ENCODE measurements around the gene GCK.

Gene GCK

DNA sequence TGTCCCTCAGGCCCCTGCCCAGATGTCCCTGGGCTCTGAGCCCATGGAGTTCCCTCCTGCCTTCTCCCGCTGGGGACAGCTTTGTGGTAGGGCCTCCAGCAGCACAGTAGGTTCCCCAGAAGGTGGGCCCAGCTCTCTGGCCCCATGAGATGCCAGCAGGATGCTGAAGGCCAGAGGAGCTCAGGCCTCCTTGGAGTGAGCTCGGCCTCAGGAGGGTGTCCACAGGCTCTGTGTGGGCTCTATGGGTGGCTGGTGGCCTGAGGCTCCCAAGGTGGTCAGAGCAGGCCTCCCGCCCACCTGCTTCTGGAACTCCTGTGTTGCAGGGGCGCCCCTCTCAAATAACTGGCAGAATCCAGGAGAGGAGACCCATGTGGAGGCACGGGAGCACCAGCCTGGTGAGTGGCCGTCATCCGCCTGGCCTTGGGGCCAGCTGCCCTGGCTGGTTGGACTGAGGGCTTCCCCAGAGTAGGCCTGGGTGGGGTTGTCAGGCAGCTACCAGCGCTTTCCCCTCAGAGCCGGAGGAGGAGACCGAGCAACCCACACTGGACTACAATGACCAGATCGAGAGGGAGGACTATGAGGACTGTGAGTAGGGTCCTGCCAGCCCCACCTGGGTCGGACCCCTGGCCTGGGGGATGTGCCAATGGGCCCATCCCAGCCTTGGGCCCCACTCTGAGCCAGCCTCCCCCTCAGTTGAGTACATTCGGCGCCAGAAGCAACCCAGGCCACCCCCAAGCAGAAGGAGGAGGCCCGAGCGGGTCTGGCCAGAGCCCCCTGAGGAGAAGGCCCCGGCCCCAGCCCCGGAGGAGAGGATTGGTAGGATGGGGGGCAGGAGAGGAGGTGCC lies 81.9 kb downstream of the GCK start:
- Mint-ChIP-seq H3K4me3 (no peak overlapping the region), H3K27ac (ENCODE audit: low read depth) (no peak overlapping the region), H3K4me1 (no peaks in the 10 kb centered on the region), H3K27me3 (peaks cover 46% of the 10 kb centered on the region), H3K9me3 (no peaks in the 10 kb centered on the region), H3K36me3 (ENCODE audit: insufficient read depth) (peaks cover 2% of the 10 kb centered on the region)
- DNase-seq (ENCODE audit: low spot score in 2 of 2): no peak
- no peak for ATAC-seq (replicated peaks; ENCODE audit: extremely low read depth, poor library complexity, severe bottlenecking)

DNA sequence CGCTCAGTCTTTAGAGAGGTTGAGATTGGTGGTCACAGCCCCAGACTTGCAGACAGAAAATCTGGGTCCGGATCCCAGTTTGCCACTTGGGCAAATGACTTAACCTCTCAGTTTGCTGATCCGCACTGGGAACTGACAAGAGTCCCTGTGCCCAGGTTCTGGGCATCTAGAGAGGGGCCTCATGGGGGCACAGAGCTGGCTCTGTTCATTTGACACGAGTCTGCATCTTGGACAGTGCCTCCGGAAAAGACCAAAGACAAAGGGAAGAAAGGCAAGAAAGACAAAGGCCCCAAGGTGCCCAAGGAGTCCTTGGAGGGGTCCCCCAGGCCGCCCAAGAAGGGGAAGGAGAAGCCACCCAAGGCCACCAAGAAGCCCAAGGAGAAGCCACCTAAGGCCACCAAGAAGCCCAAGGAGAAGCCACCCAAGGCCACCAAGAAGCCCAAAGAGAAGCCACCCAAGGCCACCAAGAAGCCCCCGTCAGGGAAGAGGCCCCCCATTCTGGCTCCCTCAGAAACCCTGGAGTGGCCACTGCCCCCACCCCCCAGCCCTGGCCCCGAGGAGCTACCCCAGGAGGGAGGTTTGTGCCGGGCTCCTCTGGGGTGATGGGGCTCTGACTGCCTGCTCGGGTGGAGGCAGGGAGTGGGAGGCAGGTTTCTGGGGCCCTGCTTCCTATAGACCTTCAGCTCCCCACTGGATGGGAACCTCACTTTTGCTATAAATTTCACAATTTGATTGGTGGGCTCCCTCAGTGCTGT lies 82.8 kb downstream of the GCK start:
- no peak for DNase-seq (ENCODE audit: low spot score in 2 of 2)
- H3K27me3 Mint-ChIP-seq: peaks cover 46% of the 10 kb centered on the region
- no peaks in the 10 kb centered on the region for H3K9me3 Mint-ChIP-seq
- ATAC-seq (replicated peaks; ENCODE audit: extremely low read depth, poor library complexity, severe bottlenecking): no peak
- no peak overlapping the region for H3K27ac Mint-ChIP-seq (ENCODE audit: low read depth)
- H3K36me3 Mint-ChIP-seq (ENCODE audit: insufficient read depth): peaks cover 2% of the 10 kb centered on the region
- no peaks in the 10 kb centered on the region for H3K4me1 Mint-ChIP-seq
- no peak overlapping the region for H3K4me3 Mint-ChIP-seq

DNA sequence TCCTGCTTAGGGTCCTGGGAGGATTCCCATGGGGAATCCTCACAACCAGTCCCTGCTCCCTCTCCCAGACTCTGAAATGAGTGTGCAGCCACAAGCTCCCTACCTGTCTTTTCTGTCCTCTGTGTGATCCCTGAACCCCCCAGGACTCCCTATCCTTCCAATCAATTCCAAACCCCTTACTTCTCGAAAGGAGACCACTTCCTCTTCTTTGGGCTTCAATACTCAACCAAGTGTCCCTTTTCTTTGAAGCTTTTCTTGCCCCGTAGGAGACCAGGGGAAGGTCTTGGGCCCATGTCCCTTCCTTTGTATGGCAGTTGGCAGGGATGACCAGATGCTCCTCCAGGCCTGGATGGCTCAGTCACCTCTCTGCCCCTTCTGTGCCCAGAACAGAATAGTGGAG lies 83.4 kb downstream of the GCK start:
- Mint-ChIP-seq H3K27ac (ENCODE audit: low read depth) (no peak overlapping the region), H3K36me3 (ENCODE audit: insufficient read depth) (peaks cover 2% of the 10 kb centered on the region), H3K9me3 (no peaks in the 10 kb centered on the region), H3K27me3 (peaks cover 46% of the 10 kb centered on the region), H3K4me3 (peak overlapping the region; percentile 60), H3K4me1 (no peaks in the 10 kb centered on the region)
- no peak for ATAC-seq (replicated peaks; ENCODE audit: extremely low read depth, poor library complexity, severe bottlenecking)
- DNase-seq (ENCODE audit: low spot score in 2 of 2): no peak

DNA sequence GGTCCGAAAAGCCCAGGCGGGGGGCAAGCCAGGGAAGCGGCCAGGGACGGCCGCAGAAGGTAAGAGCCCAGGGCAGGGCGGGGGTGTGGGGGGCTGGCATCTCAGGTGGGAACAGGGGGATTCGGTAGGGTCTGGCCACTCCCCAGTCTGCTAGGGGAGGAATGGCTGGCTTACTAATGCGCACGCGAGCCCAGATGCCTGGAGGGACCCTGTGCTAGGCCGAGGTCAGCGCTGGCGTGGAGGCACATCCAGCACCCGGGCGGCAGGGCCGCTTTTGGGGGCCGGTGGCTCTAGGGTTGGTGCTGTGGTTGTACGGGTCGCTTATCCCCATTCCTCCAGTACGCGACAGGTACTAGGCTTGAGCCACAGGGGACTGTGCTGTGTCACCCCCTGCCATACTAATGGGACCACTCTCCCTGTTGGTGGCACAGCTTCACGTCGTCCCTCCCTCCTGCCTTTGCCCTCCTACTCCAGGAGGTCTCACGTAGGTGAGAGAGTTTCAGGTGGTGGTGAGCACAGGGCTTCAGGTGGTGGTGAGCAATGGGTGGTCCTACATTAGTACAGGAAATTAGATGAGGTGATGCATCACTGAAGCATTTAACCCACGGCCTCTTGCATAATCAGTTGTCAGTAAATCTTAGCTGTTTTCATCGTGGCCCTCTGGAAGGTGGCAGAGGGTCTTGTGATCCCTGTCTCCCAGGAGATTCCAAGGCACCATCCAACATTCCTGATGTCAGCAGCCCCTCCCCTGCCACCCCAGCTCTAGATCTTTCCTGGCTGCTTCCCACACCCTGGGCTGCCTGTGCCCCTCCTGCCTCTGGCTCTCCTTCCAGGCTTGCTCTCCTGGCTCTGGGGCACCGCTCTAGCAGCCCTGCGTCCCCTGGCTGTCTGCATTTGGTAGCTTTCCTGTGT lies 84.1 kb downstream of the GCK start:
- H3K9me3 Mint-ChIP-seq: no peaks in the 10 kb centered on the region
- peak overlapping the region; percentile 60 for H3K4me3 Mint-ChIP-seq
- no peaks in the 10 kb centered on the region for H3K4me1 Mint-ChIP-seq
- no peak overlapping the region for H3K27ac Mint-ChIP-seq (ENCODE audit: low read depth)
- H3K27me3 Mint-ChIP-seq: peaks cover 46% of the 10 kb centered on the region
- ATAC-seq (replicated peaks; ENCODE audit: extremely low read depth, poor library complexity, severe bottlenecking) (no peak), DNase-seq (ENCODE audit: low spot score in 2 of 2) (no peak)
- peaks cover 2% of the 10 kb centered on the region for H3K36me3 Mint-ChIP-seq (ENCODE audit: insufficient read depth)

DNA sequence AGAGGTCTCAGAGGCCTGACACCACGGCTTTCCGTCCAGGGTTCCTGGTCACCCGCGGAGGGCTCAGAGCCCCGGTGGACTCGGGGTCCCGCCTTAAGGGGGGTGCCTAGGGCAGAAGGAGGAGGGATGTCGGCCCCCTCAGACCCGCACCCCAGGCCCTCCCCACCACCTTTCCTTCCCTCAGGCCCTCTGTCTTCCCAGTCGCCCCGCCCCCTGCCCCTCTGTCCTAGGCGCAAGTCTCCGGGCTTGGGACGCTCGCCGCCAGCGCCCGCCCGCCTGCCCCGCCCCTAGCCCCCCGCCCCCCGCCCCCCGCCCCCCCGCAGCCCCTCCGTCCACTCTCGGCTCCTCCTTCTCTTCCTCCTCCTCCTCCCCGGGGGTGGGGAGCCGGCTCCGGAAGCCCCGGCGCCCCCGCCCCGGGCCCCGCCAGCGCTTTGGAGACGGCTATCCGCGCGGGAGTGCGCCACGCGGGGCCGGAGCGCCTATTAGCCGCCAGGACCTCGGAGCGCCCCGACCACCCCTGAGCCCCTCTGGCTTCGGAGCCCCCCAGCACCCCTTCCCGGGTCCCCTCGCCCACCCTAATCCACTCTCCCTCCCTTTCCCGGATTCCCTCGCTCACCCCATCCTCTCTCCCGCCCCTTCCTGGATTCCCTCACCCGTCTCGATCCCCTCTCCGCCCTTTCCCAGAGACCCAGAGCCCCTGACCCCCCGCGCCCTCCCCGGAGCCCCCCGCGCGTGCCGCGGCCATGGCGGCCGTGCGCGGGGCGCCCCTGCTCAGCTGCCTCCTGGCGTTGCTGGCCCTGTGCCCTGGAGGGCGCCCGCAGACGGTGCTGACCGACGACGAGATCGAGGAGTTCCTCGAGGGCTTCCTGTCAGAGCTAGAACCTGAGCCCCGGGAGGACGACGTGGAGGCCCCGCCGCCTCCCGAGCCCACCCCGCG lies 85.0 kb downstream of the GCK start, which contains the start of gene AEBP1:
TSS of gene AEBP1 (plus strand) at position 423 of the 937 bp plus-strand sequence. CDS start at position 744, 321 bp downstream.
- H3K9me3 Mint-ChIP-seq: no peaks in the 10 kb centered on the region
- peak within 1 kb of the TSS; percentile 60 for H3K4me3 Mint-ChIP-seq
- DNase-seq (ENCODE audit: low spot score in 2 of 2) (no peak), ATAC-seq (replicated peaks; ENCODE audit: extremely low read depth, poor library complexity, severe bottlenecking) (peak; percentile 33)
- no peaks in the 10 kb centered on the region for H3K4me1 Mint-ChIP-seq
- H3K36me3 Mint-ChIP-seq (ENCODE audit: insufficient read depth): peaks cover 2% of the 10 kb centered on the region
- peaks cover 46% of the 10 kb centered on the region for H3K27me3 Mint-ChIP-seq
- no peak within 1 kb of the TSS for H3K27ac Mint-ChIP-seq (ENCODE audit: low read depth)

DNA sequence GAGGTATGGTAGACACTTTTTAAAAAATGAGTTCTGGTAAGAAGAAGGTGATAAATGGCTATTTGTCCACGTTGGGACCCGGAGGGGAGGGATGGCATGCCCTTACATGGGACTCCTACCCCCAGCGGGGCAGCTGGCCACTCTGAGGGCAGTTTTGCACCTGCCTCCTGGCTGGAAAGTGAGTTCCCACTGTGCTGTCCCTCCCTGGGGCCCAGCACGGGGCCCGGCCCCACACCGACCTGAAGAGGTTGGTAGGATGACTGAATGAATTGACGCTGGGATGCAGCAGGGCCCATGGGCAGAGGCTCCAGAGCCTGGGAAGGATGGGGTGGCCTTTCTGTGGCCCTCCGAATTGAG lies 85.7 kb downstream of the GCK start:
- Mint-ChIP-seq H3K36me3 (ENCODE audit: insufficient read depth) (peaks cover 2% of the 10 kb centered on the region), H3K27ac (ENCODE audit: low read depth) (no peak overlapping the region), H3K4me1 (no peaks in the 10 kb centered on the region), H3K9me3 (no peaks in the 10 kb centered on the region), H3K4me3 (peak overlapping the region; percentile 43), H3K27me3 (peaks cover 42% of the 10 kb centered on the region)
- no peak for DNase-seq (ENCODE audit: low spot score in 2 of 2)
- no peak for ATAC-seq (replicated peaks; ENCODE audit: extremely low read depth, poor library complexity, severe bottlenecking)

DNA sequence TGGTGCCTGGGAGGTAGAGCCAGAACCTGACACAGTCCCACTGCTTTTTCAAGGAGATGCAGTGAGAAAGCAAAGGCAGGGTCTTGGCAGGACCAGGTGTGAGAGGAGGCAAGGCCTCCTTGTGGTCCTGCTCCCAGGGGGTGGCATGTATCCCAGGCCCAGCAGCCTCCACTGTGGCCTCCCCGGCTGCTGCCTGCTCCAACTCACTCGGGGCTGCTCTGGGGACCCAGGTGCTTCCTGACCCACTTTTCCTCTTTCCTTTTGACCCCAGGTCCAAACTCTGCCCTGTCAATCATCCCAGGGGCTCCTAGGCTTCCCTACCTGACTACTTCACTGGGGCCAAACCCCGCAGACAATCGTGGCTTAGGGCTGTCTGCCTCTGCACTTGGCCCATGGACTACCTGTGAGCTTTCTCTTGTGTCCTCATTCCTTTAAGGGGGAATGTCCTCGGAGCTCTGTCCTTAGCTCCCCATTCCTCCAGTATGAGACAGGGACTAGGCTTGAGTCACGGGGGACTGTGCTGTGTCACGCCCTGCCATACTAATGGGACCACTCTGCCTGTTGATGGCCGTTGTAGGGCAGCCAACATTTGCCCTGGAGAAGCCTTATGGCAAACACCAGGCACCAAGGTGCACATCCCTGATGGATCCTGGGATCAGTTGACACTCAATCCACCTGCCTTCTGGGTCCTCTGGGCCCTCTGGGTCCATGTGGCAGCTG lies 86.2 kb downstream of the GCK start:
- ATAC-seq (replicated peaks; ENCODE audit: extremely low read depth, poor library complexity, severe bottlenecking): no peak
- no peak for DNase-seq (ENCODE audit: low spot score in 2 of 2)
- no peak overlapping the region for H3K27ac Mint-ChIP-seq (ENCODE audit: low read depth)
- peak overlapping the region; percentile 43 for H3K4me3 Mint-ChIP-seq
- no peaks in the 10 kb centered on the region for H3K4me1 Mint-ChIP-seq
- peaks cover 2% of the 10 kb centered on the region for H3K36me3 Mint-ChIP-seq (ENCODE audit: insufficient read depth)
- H3K9me3 Mint-ChIP-seq: no peaks in the 10 kb centered on the region
- H3K27me3 Mint-ChIP-seq: peaks cover 36% of the 10 kb centered on the region

DNA sequence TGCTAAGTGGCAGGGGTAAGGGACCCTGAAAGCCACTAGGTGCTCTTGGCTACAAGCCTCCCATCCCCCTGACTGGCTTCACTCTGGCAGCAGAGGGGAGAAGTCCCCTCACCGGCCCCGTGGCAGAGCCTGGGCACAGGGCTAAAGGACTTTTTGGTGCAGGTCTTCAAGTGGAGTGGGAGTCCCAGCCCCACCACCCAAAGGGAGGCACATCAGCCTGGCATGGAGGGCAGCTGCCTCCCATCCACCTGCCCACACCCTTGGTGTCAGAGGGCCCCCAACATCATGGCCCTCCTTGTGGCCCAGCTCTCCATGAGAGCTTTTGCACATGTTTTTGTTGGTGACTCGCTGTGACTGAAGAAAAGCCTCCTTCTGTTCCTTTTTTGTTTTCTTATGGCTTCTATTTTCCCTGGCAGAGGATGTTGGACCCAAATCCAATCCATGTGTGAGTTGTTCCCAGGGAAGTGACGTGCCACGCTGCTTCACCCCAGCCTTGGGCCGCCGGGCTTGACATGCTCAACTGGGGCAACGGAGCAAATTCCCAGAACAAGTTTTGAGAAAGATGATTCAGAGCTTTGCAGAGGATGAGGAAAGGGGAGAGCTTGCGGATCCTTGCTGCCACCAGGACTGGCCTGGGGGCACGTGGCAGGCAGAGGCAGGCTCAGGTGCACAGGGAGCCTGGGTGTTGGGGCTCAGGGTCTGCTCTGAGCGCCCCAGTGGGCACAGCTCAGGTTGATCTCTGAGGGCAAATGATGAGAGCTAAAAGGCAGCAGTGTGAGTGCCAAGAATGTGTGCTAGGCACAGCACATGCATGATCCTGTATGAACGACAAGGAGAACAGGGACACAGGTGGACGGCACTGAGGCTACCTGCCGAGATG lies 87.0 kb downstream of the GCK start:
- H3K36me3 Mint-ChIP-seq (ENCODE audit: insufficient read depth): peaks cover 2% of the 10 kb centered on the region
- no peak for DNase-seq (ENCODE audit: low spot score in 2 of 2)
- no peaks in the 10 kb centered on the region for H3K4me1 Mint-ChIP-seq
- H3K27ac Mint-ChIP-seq (ENCODE audit: low read depth): no peak overlapping the region
- ATAC-seq (replicated peaks; ENCODE audit: extremely low read depth, poor library complexity, severe bottlenecking): no peak
- H3K27me3 Mint-ChIP-seq: peaks cover 34% of the 10 kb centered on the region
- no peak overlapping the region for H3K4me3 Mint-ChIP-seq
- H3K9me3 Mint-ChIP-seq: no peaks in the 10 kb centered on the region

DNA sequence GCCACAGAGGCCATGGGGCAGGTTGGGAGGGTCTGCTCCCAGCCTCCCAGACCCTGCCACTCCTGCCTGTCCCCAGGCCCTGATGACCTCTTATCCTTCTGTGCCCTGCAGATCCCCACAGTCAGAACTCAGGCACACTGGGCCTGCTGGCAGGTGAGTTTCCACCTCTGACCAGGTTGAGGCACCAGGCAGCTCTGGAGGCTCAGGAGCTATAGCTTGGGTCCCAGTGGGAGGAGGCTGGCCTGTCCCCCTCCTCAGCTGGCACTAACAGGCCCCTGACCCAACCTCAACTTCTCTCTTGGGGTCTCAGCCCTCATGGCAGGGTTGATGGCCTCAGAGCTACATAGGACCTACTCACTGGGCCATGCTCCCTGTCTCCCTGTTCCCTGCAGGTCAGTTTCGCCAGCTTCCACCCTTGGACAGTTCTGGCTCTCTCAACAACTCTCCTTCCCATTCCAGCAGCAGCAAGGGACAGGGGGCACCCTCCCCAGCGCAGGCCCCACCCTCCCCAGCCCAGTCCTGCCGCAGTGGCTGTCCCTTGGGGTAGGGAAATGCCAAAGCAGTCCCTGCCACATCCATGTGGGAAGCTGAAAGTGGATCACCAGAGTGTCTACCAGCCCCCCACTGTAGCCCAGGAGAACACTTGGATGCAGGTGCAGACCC lies 87.8 kb downstream of the GCK start:
- ATAC-seq (replicated peaks; ENCODE audit: extremely low read depth, poor library complexity, severe bottlenecking) (no peak), DNase-seq (ENCODE audit: low spot score in 2 of 2) (no peak)
- peaks cover 31% of the 10 kb centered on the region for H3K27me3 Mint-ChIP-seq
- H3K4me1 Mint-ChIP-seq: no peaks in the 10 kb centered on the region
- H3K9me3 Mint-ChIP-seq: no peaks in the 10 kb centered on the region
- peaks cover 2% of the 10 kb centered on the region for H3K36me3 Mint-ChIP-seq (ENCODE audit: insufficient read depth)
- no peak overlapping the region for H3K4me3 Mint-ChIP-seq
- H3K27ac Mint-ChIP-seq (ENCODE audit: low read depth): no peak overlapping the region
